HL-60 (cell line): ENCODE measurements around the gene PAPPA2.

Experiments
- DNase-seq, 2 experiments: peaks; one replicate each; pipeline ENCODE4 v3.0.0-alpha.2; 2010 to 2020; ENCODE audit warnings: low read depth in 1 of 2, low spot score in 1 of 2
- H3K27ac ChIP-seq: fragments of 250-450 bp; sonication (Bioruptor Pico); replicated peaks from 2 replicates; pipeline ENCODE4 v1.5.1; 2020; ENCODE audit warnings: mild to moderate bottlenecking, moderate library complexity
- H3K27me3 ChIP-seq: fragments of 250-450 bp; sonication (Bioruptor Pico); 2 replicates; pipeline ENCODE4 v1.5.1; 2021; ENCODE audit warnings: mild to moderate bottlenecking, moderate library complexity; ENCODE audit not compliant: insufficient read depth, poor library complexity, severe bottlenecking
- H3K4me3 ChIP-seq: replicated peaks from 2 replicates; pipeline ENCODE4 v1.5.1; 2011; ENCODE audit warnings: mild to moderate bottlenecking, control low read depth, low read length; ENCODE audit not compliant: insufficient read depth
- GABPA ChIP-seq: IDR thresholded peaks from 2 replicates; pipeline ENCODE4 v1.6.1; 2012; ENCODE audit warnings: low read depth
- POLR2AphosphoS5 ChIP-seq: IDR thresholded peaks from 2 replicates; pipeline ENCODE4 v1.6.1; 2012; ENCODE audit warnings: low read depth
- SPI1 ChIP-seq: IDR thresholded peaks from 2 replicates; pipeline ENCODE4 v1.6.1; 2012; ENCODE audit warnings: low read depth, mild to moderate bottlenecking, borderline replicate concordance
- TF ChIP-seq, protein P1 (sequence below): IDR thresholded peaks from one replicate; pipeline ENCODE4 v1.5.1; 2011; ENCODE audit warnings: low read length, control low read depth, inconsistent platforms; ENCODE audit not compliant: insufficient read depth
- TF ChIP-seq, protein P2 (sequence below): IDR thresholded peaks from 2 replicates; pipeline ENCODE4 v1.6.1; 2012; ENCODE audit warnings: low read depth; ENCODE audit not compliant: insufficient replicate concordance

The PAPPA2 gene

DNA sequence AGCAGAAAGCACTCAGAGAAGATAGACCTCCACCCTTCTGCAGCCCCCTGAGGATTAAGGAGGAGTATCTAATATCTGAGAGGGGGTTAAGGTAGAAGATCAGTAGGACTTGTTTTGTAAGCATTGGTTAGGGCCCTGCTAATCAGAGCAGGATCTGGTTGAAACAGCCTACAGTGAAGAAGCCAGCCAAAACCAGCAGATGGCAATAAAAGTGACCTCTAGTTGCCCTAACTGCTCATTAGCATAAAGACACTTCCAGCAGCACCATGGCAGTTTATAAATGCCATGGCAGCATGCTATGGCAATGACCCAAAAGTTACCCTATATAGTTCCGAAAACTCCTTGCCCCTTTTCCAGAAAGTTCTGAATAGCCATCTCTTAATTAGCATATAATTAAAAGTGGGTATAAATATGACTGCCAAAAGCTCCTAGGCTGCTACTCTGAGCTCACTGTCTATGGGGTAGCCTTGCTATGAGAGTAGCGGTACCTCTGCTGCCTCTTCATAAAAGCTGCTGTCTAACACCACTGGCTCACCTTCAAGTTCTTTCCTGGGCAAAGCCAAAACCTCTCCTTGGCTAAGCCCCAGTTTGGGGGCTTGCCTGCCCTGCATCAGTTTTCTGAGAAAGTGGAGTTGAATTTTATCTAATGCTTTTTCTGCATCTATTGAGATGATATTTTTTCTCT lies 254.2 kb downstream of the PAPPA2 start:
- H3K27ac ChIP-seq, result no peak overlapping the region
- no peak overlapping the region for H3K4me3 ChIP-seq
- H3K27me3 ChIP-seq, result no peaks in the 10 kb centered on the region
- no peak for DNase-seq
- no peak for TF ChIP-seq GABPA
- TF ChIP-seq, protein P1, sequence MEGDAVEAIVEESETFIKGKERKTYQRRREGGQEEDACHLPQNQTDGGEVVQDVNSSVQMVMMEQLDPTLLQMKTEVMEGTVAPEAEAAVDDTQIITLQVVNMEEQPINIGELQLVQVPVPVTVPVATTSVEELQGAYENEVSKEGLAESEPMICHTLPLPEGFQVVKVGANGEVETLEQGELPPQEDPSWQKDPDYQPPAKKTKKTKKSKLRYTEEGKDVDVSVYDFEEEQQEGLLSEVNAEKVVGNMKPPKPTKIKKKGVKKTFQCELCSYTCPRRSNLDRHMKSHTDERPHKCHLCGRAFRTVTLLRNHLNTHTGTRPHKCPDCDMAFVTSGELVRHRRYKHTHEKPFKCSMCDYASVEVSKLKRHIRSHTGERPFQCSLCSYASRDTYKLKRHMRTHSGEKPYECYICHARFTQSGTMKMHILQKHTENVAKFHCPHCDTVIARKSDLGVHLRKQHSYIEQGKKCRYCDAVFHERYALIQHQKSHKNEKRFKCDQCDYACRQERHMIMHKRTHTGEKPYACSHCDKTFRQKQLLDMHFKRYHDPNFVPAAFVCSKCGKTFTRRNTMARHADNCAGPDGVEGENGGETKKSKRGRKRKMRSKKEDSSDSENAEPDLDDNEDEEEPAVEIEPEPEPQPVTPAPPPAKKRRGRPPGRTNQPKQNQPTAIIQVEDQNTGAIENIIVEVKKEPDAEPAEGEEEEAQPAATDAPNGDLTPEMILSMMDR, result no peak
- TF ChIP-seq, protein P2, sequence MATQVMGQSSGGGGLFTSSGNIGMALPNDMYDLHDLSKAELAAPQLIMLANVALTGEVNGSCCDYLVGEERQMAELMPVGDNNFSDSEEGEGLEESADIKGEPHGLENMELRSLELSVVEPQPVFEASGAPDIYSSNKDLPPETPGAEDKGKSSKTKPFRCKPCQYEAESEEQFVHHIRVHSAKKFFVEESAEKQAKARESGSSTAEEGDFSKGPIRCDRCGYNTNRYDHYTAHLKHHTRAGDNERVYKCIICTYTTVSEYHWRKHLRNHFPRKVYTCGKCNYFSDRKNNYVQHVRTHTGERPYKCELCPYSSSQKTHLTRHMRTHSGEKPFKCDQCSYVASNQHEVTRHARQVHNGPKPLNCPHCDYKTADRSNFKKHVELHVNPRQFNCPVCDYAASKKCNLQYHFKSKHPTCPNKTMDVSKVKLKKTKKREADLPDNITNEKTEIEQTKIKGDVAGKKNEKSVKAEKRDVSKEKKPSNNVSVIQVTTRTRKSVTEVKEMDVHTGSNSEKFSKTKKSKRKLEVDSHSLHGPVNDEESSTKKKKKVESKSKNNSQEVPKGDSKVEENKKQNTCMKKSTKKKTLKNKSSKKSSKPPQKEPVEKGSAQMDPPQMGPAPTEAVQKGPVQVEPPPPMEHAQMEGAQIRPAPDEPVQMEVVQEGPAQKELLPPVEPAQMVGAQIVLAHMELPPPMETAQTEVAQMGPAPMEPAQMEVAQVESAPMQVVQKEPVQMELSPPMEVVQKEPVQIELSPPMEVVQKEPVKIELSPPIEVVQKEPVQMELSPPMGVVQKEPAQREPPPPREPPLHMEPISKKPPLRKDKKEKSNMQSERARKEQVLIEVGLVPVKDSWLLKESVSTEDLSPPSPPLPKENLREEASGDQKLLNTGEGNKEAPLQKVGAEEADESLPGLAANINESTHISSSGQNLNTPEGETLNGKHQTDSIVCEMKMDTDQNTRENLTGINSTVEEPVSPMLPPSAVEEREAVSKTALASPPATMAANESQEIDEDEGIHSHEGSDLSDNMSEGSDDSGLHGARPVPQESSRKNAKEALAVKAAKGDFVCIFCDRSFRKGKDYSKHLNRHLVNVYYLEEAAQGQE, result no peak
- no peak for TF ChIP-seq POLR2AphosphoS5
- no peak for TF ChIP-seq SPI1

DNA sequence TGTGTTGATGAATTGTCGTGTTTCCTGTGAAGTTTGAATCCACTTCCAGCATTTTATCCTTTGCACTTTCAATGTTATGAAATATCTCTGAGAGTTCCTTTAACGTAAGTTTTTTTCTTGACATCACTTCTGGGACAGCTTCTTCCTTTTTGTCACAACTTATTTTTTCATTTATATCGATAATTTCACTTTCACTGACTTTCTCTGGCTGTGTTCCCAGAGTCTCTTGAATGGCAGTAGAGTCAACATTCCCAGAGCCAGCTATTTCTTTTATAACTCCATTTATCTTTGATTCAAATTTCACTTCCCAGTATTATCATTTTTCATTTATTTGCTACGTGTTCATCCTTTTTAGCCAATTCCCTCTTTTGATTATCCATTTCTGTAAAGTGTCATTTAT lies 256.5 kb downstream of the PAPPA2 start:
- H3K27ac ChIP-seq, result no peak overlapping the region
- no peaks in the 10 kb centered on the region for H3K27me3 ChIP-seq
- no peak overlapping the region for H3K4me3 ChIP-seq
- DNase-seq, result no peak
- TF ChIP-seq, protein P1, result no peak
- TF ChIP-seq, protein P2, result no peak
- TF ChIP-seq GABPA, result no peak
- no peak for TF ChIP-seq SPI1
- no peak for TF ChIP-seq POLR2AphosphoS5

DNA sequence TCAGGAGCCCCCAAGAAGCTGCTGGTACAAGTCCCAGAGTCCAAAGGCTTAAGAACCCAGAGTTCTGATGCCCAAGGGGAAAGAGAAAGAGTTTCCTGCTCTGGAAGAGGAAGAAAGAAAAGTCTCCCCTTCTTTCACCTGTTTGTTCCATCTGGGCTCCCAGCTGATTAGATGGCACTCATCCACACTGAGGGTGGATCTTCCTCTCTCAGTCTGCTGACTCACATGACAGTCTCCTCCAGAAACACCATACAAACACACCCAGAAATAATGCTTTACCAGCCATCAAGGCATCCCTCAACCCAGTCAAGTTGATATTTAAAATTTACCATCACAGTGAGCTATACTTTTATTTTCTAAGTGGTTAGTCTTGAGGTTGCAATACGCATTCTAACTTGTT lies 257.9 kb downstream of the PAPPA2 start:
- DNase-seq, result no peak
- Histone ChIP-seq H3K27ac (no peak overlapping the region), H3K27me3 (no peaks in the 10 kb centered on the region), H3K4me3 (no peak overlapping the region)
- no peak for TF ChIP-seq POLR2AphosphoS5
- TF ChIP-seq SPI1, result no peak
- TF ChIP-seq GABPA, result no peak
- TF ChIP-seq, protein P2, result no peak
- TF ChIP-seq, protein P1, result no peak
